Measurements from ENCODE around the gene CD44. TPM values are rescaled to one million over a fixed set of nuclear protein-coding genes. Genes with fewer than 3 reads are reported as not detected.

Gene CD44
- total and polyA plus RNA-seq, 2 experiments from 2014 or later = 8.5 to 41.3 TPM

DNA sequence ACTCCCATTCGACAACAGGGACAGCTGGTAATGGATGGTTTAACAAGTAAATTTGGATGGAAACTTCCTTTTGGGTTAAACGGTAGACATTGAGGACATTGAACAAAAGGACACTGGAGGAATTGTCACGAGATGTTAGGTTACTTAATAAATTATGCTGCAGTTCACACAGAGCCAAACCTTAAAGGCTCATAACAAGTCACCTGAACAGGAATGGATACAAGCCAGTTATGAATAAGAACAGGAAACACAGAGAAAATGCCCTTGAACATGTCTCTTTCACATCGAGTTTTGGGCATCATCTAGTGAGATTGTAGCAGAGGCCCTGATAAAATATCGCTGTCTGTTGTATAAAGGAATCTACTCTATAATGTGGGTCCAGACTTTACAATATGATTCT lies 65.6 kb downstream of the CD44 start:
- Histone ChIP-seq H3K9me3 (ENCODE audit: low read depth) (no peaks in the 10 kb centered on the region), H3K4me1 (ENCODE audit: low read depth) (peaks cover 5% of the 10 kb centered on the region), H3K27me3 (no peaks in the 10 kb centered on the region), H3K27ac (no peak overlapping the region), H3K4me3 (no peak overlapping the region), H3K36me3 (no peaks in the 10 kb centered on the region)
- DNase-seq (ENCODE audit: low read depth in 1 of 2, low spot score in 1 of 2) = no peak
- TF ChIP-seq CTCF (IDR thresholded peaks at IDR 0.05; ENCODE audit: low read depth, low read length) = no peak

DNA sequence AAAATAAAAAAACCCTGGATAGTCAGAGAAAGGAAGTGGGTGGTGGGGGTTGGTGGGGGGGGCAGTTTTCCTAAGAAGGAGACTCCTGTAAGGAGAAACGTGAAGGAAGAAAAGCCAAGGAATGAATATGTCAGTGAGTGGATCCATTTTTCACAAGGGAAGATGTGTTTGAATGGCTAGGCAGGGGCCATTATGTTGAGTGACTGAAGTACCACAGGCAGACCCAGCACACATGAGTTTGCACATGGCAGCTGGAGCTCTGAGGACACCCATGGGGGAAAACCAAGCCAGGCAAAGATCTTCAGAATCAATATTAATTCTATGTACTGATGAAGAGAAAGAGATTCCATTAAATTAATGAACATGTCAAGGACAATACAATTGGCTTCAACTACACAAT lies 67.6 kb downstream of the CD44 start:
- no peaks in the 10 kb centered on the region for H3K9me3 ChIP-seq (ENCODE audit: low read depth)
- H3K4me1 ChIP-seq (ENCODE audit: low read depth) = peaks cover 5% of the 10 kb centered on the region
- H3K27ac ChIP-seq = no peak overlapping the region
- H3K36me3 ChIP-seq = no peaks in the 10 kb centered on the region
- no peak overlapping the region for H3K4me3 ChIP-seq
- no peaks in the 10 kb centered on the region for H3K27me3 ChIP-seq
- DNase-seq (ENCODE audit: low read depth in 1 of 2, low spot score in 1 of 2) = no peak
- TF ChIP-seq CTCF (IDR thresholded peaks at IDR 0.05; ENCODE audit: low read depth, low read length) = no peak

- no peak for TF ChIP-seq CTCF (IDR thresholded peaks at IDR 0.05; ENCODE audit: low read depth, low read length)
- no peaks in the 10 kb centered on the region for H3K27me3 ChIP-seq
- no peaks in the 10 kb centered on the region for H3K9me3 ChIP-seq (ENCODE audit: low read depth)
- no peaks in the 10 kb centered on the region for H3K36me3 ChIP-seq
- no peaks in the 10 kb centered on the region for H3K4me1 ChIP-seq (ENCODE audit: low read depth)
- no peak overlapping the region for H3K27ac ChIP-seq
- no peak overlapping the region for H3K4me3 ChIP-seq
- DNase-seq (ENCODE audit: low read depth in 1 of 2, low spot score in 1 of 2) = no peak
Observed at GRCh38 chr11:35207471-35208403, 68.8 kb downstream of the CD44 start.

GRCh38 chr11:35208795-35209194 lies 69.8 kb downstream of the CD44 start:
- Histone ChIP-seq H3K4me1 (ENCODE audit: low read depth) (no peaks in the 10 kb centered on the region), H3K27me3 (no peaks in the 10 kb centered on the region), H3K9me3 (ENCODE audit: low read depth) (no peaks in the 10 kb centered on the region), H3K27ac (no peak overlapping the region), H3K4me3 (no peak overlapping the region), H3K36me3 (no peaks in the 10 kb centered on the region)
- no peak for DNase-seq (ENCODE audit: low read depth in 1 of 2, low spot score in 1 of 2)
- no peak for TF ChIP-seq CTCF (IDR thresholded peaks at IDR 0.05; ENCODE audit: low read depth, low read length)

DNA sequence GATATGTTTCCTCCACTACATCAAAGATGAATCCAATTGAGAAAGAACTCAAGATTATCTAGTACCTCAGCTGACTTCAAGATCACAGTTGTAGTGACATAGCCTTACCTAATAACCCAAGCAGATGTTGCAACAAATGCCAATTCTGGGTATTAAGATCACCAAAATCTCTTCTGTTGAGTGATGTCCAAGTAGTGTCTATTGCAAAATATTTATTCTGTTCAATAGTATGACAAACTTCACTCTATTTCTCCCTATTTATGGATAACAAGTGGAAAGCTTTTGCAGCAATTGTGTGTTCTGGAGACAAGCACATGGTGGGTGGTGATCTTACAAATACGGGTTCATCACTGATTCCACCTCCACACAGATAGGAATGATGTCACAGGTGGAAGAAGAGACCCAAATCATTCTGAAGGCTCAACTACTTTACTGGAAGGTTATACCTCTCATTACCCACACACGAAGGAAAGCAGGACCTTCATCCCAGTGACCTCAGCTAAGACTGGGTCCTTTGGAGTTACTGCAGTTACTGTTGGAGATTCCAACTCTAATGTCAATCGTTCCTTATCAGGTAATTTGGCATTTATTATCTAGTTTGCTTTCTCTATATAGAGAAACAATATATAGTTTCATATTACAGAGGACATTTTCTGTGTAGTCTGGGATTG lies 72.0 kb downstream of the CD44 start:
- no peak overlapping the region for H3K4me3 ChIP-seq
- H3K9me3 ChIP-seq (ENCODE audit: low read depth) = no peaks in the 10 kb centered on the region
- H3K4me1 ChIP-seq (ENCODE audit: low read depth) = no peaks in the 10 kb centered on the region
- TF ChIP-seq CTCF (IDR thresholded peaks at IDR 0.05; ENCODE audit: low read depth, low read length) = no peak
- DNase-seq (ENCODE audit: low read depth in 1 of 2, low spot score in 1 of 2) = no peak
- no peaks in the 10 kb centered on the region for H3K27me3 ChIP-seq
- no peak overlapping the region for H3K27ac ChIP-seq
- no peaks in the 10 kb centered on the region for H3K36me3 ChIP-seq

All from cardiac muscle cell (in vitro differentiated cells and primary cell).